Sigmoid colon (tissue), 7 donors: ENCODE results near the gene NUMBL. TPM values are rescaled to one million over a fixed set of nuclear protein-coding genes. Genes with fewer than 3 reads are reported as not detected.
"Not testable (repeated sequence)": the region's sequence is repeated elsewhere in the genome, so short reads cannot be mapped to it uniquely, and the experiment has no call there.

Experiments
- DNase-seq: peaks from one replicate; pipeline ENCODE4 v3.0.0-alpha.2; 2019
- H3K27ac ChIP-seq, 4 donors: fragments of 200-600 bp; sonication (generic); one replicate each; pipeline ENCODE4 v1.5.1; 2016 to 2019; ENCODE audit warnings: mild to moderate bottlenecking in 1 of 4
- H3K27me3 ChIP-seq, 3 donors: fragments of 200-600 bp; sonication (generic); one replicate each; pipeline ENCODE4 v1.5.1; 2019; ENCODE audit warnings: mild to moderate bottlenecking in 1 of 3
- H3K36me3 ChIP-seq, 4 donors: fragments of 200-600 bp; sonication (generic); one replicate each; pipeline ENCODE4 v1.5.1; 2016 to 2019
- H3K4me1 ChIP-seq, 4 donors: fragments of 200-600 bp; sonication (generic); one replicate each; pipeline ENCODE4 v1.5.1; 2017 to 2019
- H3K4me3 ChIP-seq, 4 donors: fragments of 200-600 bp; sonication (generic); one replicate each; pipeline ENCODE4 v1.5.1; 2017 to 2019; ENCODE audit warnings: mild to moderate bottlenecking in 2 of 4, moderate library complexity in 1 of 4
- H3K9me3 ChIP-seq, 4 donors: fragments of 200-600 bp in 3 of 4; sonication (generic) in 3 of 4; one replicate each; pipeline versions ENCODE4 v1.5.1 to v1.6.1; 2013 to 2019
- CTCF ChIP-seq, 4 experiments: fragments of 450-650 bp in 3 of 4; fragments of 200-600 bp in 1 of 4; IDR thresholded peaks; one replicate each; pipeline ENCODE4 v1.5.1; 2016 to 2019; ENCODE audit warnings: antibody characterized with exemption in 4 of 4, mild to moderate bottlenecking in 3 of 4, moderate library complexity in 2 of 4
- EP300 ChIP-seq, 4 donors: sonication (generic); formaldehyde crosslinking; IDR thresholded peaks; one replicate each; pipeline ENCODE4 v1.6.1; 2017; ENCODE audit warnings: antibody characterized with exemption in 4 of 4
- POLR2A ChIP-seq, 2 donors: fragments of 450-650 bp; IDR thresholded peaks; one replicate each; pipeline ENCODE4 v1.6.1; 2016; ENCODE audit warnings: antibody characterized with exemption in 2 of 2, mild to moderate bottlenecking in 2 of 2, moderate library complexity in 2 of 2
- POLR2AphosphoS5 ChIP-seq, 4 donors: sonication (generic); formaldehyde crosslinking; IDR thresholded peaks; one replicate each; pipeline ENCODE4 v1.6.1; 2017; ENCODE audit warnings: antibody characterized with exemption in 4 of 4
- WGBS, 2 donors: extraction: QIAGEN DNeasy Blood & Tissue Kit; methylation state at CpG; one replicate each; pipeline ENCODE4 v1.1.7; 2013; 5-methylcytosine and 5-hydroxymethylcytosine counted together
- intact Hi-C: fragments of 100-400 bp; cut with DNase I; formaldehyde crosslinking; loops from one replicate; pipeline ENCODE4 v1.15.1; 2023
- polyA plus RNA-seq, 3 donors: library from polyadenylated mRNA; stranded (reverse); fragments of 200-250 nt; gene quantifications; one replicate each; pipeline ENCODE4 v1.2.3, GENCODE V29; 2013
- total RNA-seq, 4 donors: library from RNA; depleted of rRNA; stranded (reverse); fragments of >200 nt; gene quantifications; one replicate each; pipeline ENCODE4 v1.1.0, GENCODE V29; 2016
- donor health status: healthy with polysubstance abuse.
- donor health status: Bipolar disorder and iron deficiency.
- donor health status: healthy.

The NUMBL gene
- total and polyA plus RNA-seq, 7 donors, result 3.0 to 38.2 (median 21.9) TPM

GRCh38 chr19:40735013-40735771, 44.7 kb upstream of the NUMBL start:
- 66 to 86% methylated on average over 11 of the region's 11 CpGs for WGBS, 2 donors
- TF ChIP-seq CTCF (IDR thresholded peaks at IDR 0.05) (no peak), POLR2A (IDR thresholded peaks at IDR 0.05) (no peak), POLR2AphosphoS5 (IDR thresholded peaks at IDR 0.05) (no peak), EP300 (IDR thresholded peaks at IDR 0.05) (no peak)
- peaks cover 0 to 4% (median 0%) of the 10 kb centered on the region in 4 donors for H3K4me1 ChIP-seq
- peaks cover 44 to 98% (median 74%) of the 10 kb centered on the region in 4 donors for H3K36me3 ChIP-seq
- H3K9me3 ChIP-seq, result no peaks in the 10 kb centered on the region
- H3K4me3 ChIP-seq, result no peak overlapping the region
- DNase-seq, result no peak
- no peaks in the 10 kb centered on the region for H3K27me3 ChIP-seq
- intact Hi-C loops, result no loop called here
- H3K27ac ChIP-seq, result no peak overlapping the region

GRCh38 chr19:40733149-40733548, 42.7 kb upstream of the NUMBL start:
- WGBS, 2 donors, result 91 to 96% methylated on average over 13 of the region's 13 CpGs
- TF ChIP-seq CTCF (IDR thresholded peaks at IDR 0.05) (no peak), POLR2AphosphoS5 (IDR thresholded peaks at IDR 0.05) (no peak), POLR2A (IDR thresholded peaks at IDR 0.05) (no peak), EP300 (IDR thresholded peaks at IDR 0.05) (no peak)
- no peaks in the 10 kb centered on the region for H3K27me3 ChIP-seq
- H3K4me3 ChIP-seq, result no peak overlapping the region
- H3K4me1 ChIP-seq, result no peaks in the 10 kb centered on the region
- intact Hi-C loops, result no loop called here
- H3K9me3 ChIP-seq, result no peaks in the 10 kb centered on the region
- H3K36me3 ChIP-seq, result peaks cover 52 to 98% (median 79%) of the 10 kb centered on the region in 4 donors
- no peak for DNase-seq
- H3K27ac ChIP-seq, result no peak overlapping the region

- H3K36me3 ChIP-seq, result peaks cover 48 to 100% (median 80%) of the 10 kb centered on the region in 4 donors
- H3K27me3 ChIP-seq, H3K9me3 ChIP-seq, H3K4me3 ChIP-seq, H3K27ac ChIP-seq, intact Hi-C loops, DNase-seq, H3K4me1 ChIP-seq: not testable (repeated sequence)
- 97 to 98% methylated on average over 16 of the region's 16 CpGs for WGBS, 2 donors
Measured at GRCh38 chr19:40732304-40732703, 41.9 kb upstream of the NUMBL start.

- H3K36me3 ChIP-seq, result peaks cover 33 to 98% (median 73%) of the 10 kb centered on the region in 4 donors
- H3K9me3 ChIP-seq, intact Hi-C loops, H3K4me3 ChIP-seq, H3K27me3 ChIP-seq, H3K27ac ChIP-seq, DNase-seq, H3K4me1 ChIP-seq: not testable (repeated sequence)
- 59 to 91% methylated on average over 5 of the region's 5 CpGs for WGBS, 2 donors
Measured at GRCh38 chr19:40730065-40730464, 39.6 kb upstream of the NUMBL start.

GRCh38 chr19:40726279-40726678, 35.8 kb upstream of the NUMBL start:
- peaks cover 23 to 86% (median 64%) of the 10 kb centered on the region in 4 donors for H3K36me3 ChIP-seq
- intact Hi-C loops, result no loop called here

More at GRCh38 chr19:40726279-40726678, 35.8 kb upstream of the NUMBL start:
- TF ChIP-seq EP300 (IDR thresholded peaks at IDR 0.05), result no peak
- no peak for TF ChIP-seq POLR2AphosphoS5 (IDR thresholded peaks at IDR 0.05)
- no peak for TF ChIP-seq POLR2A (IDR thresholded peaks at IDR 0.05)
- TF ChIP-seq CTCF (IDR thresholded peaks at IDR 0.05), result no peak
- Histone ChIP-seq H3K9me3 (no peaks in the 10 kb centered on the region), H3K4me3 (no peak overlapping the region), H3K27me3 (no peaks in the 10 kb centered on the region), H3K4me1 (peaks cover 0 to 25% (median 16%) of the 10 kb centered on the region in 4 donors), H3K27ac (no peak overlapping the region)
- no peak for DNase-seq
- WGBS, 2 donors, result 95 to 96% methylated on average over 4 of the region's 4 CpGs
